BLaER1 (cell line): Measurements from ENCODE around the gene EHD4.

Experiments
- H3K27ac ChIP-seq: shearing (Covaris generic); formaldehyde crosslinking; 2 replicates; pipeline ENCODE4 v1.8.1; 2022
- H3K27me3 ChIP-seq: shearing (Covaris generic); formaldehyde crosslinking; 2 replicates; pipeline ENCODE4 v1.8.1; 2022
- H3K36me3 ChIP-seq: shearing (Covaris generic); formaldehyde crosslinking; 2 replicates; pipeline ENCODE4 v1.8.1; 2022
- H3K4me1 ChIP-seq: shearing (Covaris generic); formaldehyde crosslinking; 2 replicates; pipeline ENCODE4 v1.8.1; 2022
- H3K4me2 ChIP-seq: shearing (Covaris generic); formaldehyde crosslinking; 2 replicates; pipeline ENCODE4 v1.8.1; 2022
- H3K4me3 ChIP-seq: shearing (Covaris generic); formaldehyde crosslinking; 2 replicates; pipeline ENCODE4 v1.8.1; 2022
- H3K9ac ChIP-seq: shearing (Covaris generic); formaldehyde crosslinking; 2 replicates; pipeline ENCODE4 v1.8.1; 2022
- H3K9me3 ChIP-seq: shearing (Covaris generic); formaldehyde crosslinking; 2 replicates; pipeline ENCODE4 v1.8.1; 2022
- H4K20me1 ChIP-seq: shearing (Covaris generic); formaldehyde crosslinking; 2 replicates; pipeline ENCODE4 v1.8.1; 2022
- Cebpa-rat ChIP-seq: shearing (Covaris generic); IDR thresholded peaks from 2 replicates; pipeline ENCODE4 v1.8.1; 2022

EHD4 gene

GRCh38 chr15:41941644-41942415 lies 30.5 kb downstream of the EHD4 start:
- no peak overlapping the region for H3K9ac ChIP-seq
- no peaks in the 10 kb centered on the region for H4K20me1 ChIP-seq
- H3K27ac ChIP-seq: no peak overlapping the region
- peaks cover 22% of the 10 kb centered on the region for H3K4me1 ChIP-seq
- peaks cover 40% of the 10 kb centered on the region; the same call in 1 of the 2 replicates for H3K36me3 ChIP-seq
- H3K27me3 ChIP-seq: no peaks in the 10 kb centered on the region
- no peak for TF ChIP-seq Cebpa-rat
- no peak overlapping the region for H3K4me2 ChIP-seq
- no peak overlapping the region for H3K4me3 ChIP-seq
- no peaks in the 10 kb centered on the region for H3K9me3 ChIP-seq

- H4K20me1 ChIP-seq: no peaks in the 10 kb centered on the region
- no peaks in the 10 kb centered on the region for H3K27me3 ChIP-seq
- H3K9me3 ChIP-seq: no peaks in the 10 kb centered on the region
- no peak overlapping the region for H3K27ac ChIP-seq
- no peak overlapping the region for H3K9ac ChIP-seq
- no peak overlapping the region for H3K4me2 ChIP-seq
- H3K36me3 ChIP-seq: peaks cover 32% of the 10 kb centered on the region; the same call in 1 of the 2 replicates
- no peak for TF ChIP-seq Cebpa-rat
- H3K4me3 ChIP-seq: no peak overlapping the region
- peaks cover 35% of the 10 kb centered on the region for H3K4me1 ChIP-seq
Observed at GRCh38 chr15:41940441-41940857, 31.9 kb downstream of the EHD4 start.

GRCh38 chr15:41939986-41940385 lies 32.4 kb downstream of the EHD4 start:
- Histone ChIP-seq H3K9ac (no peak overlapping the region), H4K20me1 (no peaks in the 10 kb centered on the region), H3K36me3 (peaks cover 27% of the 10 kb centered on the region; the same call in 1 of the 2 replicates), H3K27me3 (no peaks in the 10 kb centered on the region), H3K4me3 (no peak overlapping the region), H3K4me2 (no peak overlapping the region), H3K4me1 (peaks cover 40% of the 10 kb centered on the region), H3K27ac (no peak overlapping the region), H3K9me3 (no peaks in the 10 kb centered on the region)
- no peak for TF ChIP-seq Cebpa-rat

- H3K4me1 ChIP-seq: peaks cover 64% of the 10 kb centered on the region
- H3K4me2 ChIP-seq: peak overlapping the region; percentile 60
- no peak overlapping the region for H3K9ac ChIP-seq
- no peak overlapping the region for H3K4me3 ChIP-seq
- H3K9me3 ChIP-seq: no peaks in the 10 kb centered on the region
- peak overlapping the region; percentile 43 for H3K27ac ChIP-seq
- no peaks in the 10 kb centered on the region for H4K20me1 ChIP-seq
- peaks cover 20% of the 10 kb centered on the region; the same call in 1 of the 2 replicates for H3K36me3 ChIP-seq
- H3K27me3 ChIP-seq: no peaks in the 10 kb centered on the region
- no peak for TF ChIP-seq Cebpa-rat
Observed at GRCh38 chr15:41937568-41937923, 34.8 kb downstream of the EHD4 start.

GRCh38 chr15:41936649-41937567 lies 35.4 kb downstream of the EHD4 start:
- no peak for TF ChIP-seq Cebpa-rat
- H3K36me3 ChIP-seq: peaks cover 16% of the 10 kb centered on the region; the same call in 1 of the 2 replicates
- no peak overlapping the region for H3K9ac ChIP-seq
- peaks cover 71% of the 10 kb centered on the region for H3K4me1 ChIP-seq
- H3K27me3 ChIP-seq: no peaks in the 10 kb centered on the region
- no peaks in the 10 kb centered on the region for H4K20me1 ChIP-seq
- H3K9me3 ChIP-seq: no peaks in the 10 kb centered on the region
- H3K4me3 ChIP-seq: no peak overlapping the region
- H3K4me2 ChIP-seq: peak overlapping the region; percentile 60
- peak overlapping the region; percentile 43 for H3K27ac ChIP-seq

- no peaks in the 10 kb centered on the region for H3K9me3 ChIP-seq
- H3K27ac ChIP-seq: peak overlapping the region; percentile 74; the same call in 1 of the 2 replicates
- TF ChIP-seq Cebpa-rat: no peak
- peaks cover 11% of the 10 kb centered on the region; the same call in 1 of the 2 replicates for H3K36me3 ChIP-seq
- H3K27me3 ChIP-seq: no peaks in the 10 kb centered on the region
- peaks cover 74% of the 10 kb centered on the region for H3K4me1 ChIP-seq
- H4K20me1 ChIP-seq: no peaks in the 10 kb centered on the region
- no peak overlapping the region for H3K4me3 ChIP-seq
- peak overlapping the region; percentile 82 for H3K4me2 ChIP-seq
- H3K9ac ChIP-seq: no peak overlapping the region
Observed at GRCh38 chr15:41936155-41936554, 36.2 kb downstream of the EHD4 start.

GRCh38 chr15:41935566-41936020 lies 36.8 kb downstream of the EHD4 start:
- no peaks in the 10 kb centered on the region for H3K27me3 ChIP-seq
- H3K4me2 ChIP-seq: peak overlapping the region; percentile 82
- peaks cover 78% of the 10 kb centered on the region for H3K4me1 ChIP-seq
- H4K20me1 ChIP-seq: no peaks in the 10 kb centered on the region
- no peak overlapping the region for H3K9ac ChIP-seq
- peak overlapping the region; percentile 74 for H3K27ac ChIP-seq
- no peak overlapping the region for H3K4me3 ChIP-seq
- no peaks in the 10 kb centered on the region for H3K9me3 ChIP-seq
- peaks cover 9% of the 10 kb centered on the region; the same call in 1 of the 2 replicates for H3K36me3 ChIP-seq
- no peak for TF ChIP-seq Cebpa-rat

GRCh38 chr15:41934843-41935242 lies 37.5 kb downstream of the EHD4 start:
- Histone ChIP-seq H4K20me1 (no peaks in the 10 kb centered on the region), H3K27me3 (no peaks in the 10 kb centered on the region), H3K9me3 (no peaks in the 10 kb centered on the region), H3K27ac (peak overlapping the region; percentile 74), H3K4me2 (peak overlapping the region; percentile 82), H3K36me3 (peaks cover 1% of the 10 kb centered on the region; the same call in 1 of the 2 replicates), H3K4me1 (peaks cover 81% of the 10 kb centered on the region), H3K4me3 (no peak overlapping the region), H3K9ac (peak overlapping the region; percentile 65)
- TF ChIP-seq Cebpa-rat: no peak

GRCh38 chr15:41933771-41934170 lies 38.6 kb downstream of the EHD4 start:
- H3K27ac ChIP-seq: peak overlapping the region; percentile 74; the same call in 1 of the 2 replicates

More at GRCh38 chr15:41933771-41934170, 38.6 kb downstream of the EHD4 start:
- Histone ChIP-seq H3K9me3 (no peaks in the 10 kb centered on the region), H3K4me3 (no peak overlapping the region), H4K20me1 (no peaks in the 10 kb centered on the region), H3K9ac (no peak overlapping the region), H3K36me3 (no peaks in the 10 kb centered on the region), H3K27me3 (no peaks in the 10 kb centered on the region), H3K4me2 (peak overlapping the region; percentile 82), H3K4me1 (peaks cover 91% of the 10 kb centered on the region)
- TF ChIP-seq Cebpa-rat: no peak
